Heart right ventricle (tissue), 16 donors: ENCODE data around the gene PSMB3. TPM values are rescaled to one million over a fixed set of nuclear protein-coding genes. Genes with fewer than 3 reads are reported as not detected.
A peak's percentile ranks its signal among the peaks of the same experiment; 100 is the strongest.
"Not testable (repeated sequence)": the region's sequence is repeated elsewhere in the genome, so short reads cannot be mapped to it uniquely, and the experiment has no call there.

Source experiments
- ATAC-seq, 8 donors: fragments of 200-7000 bp; cut with Tn5 transposase; one replicate each; pipeline ENCODE4 v1.9.1; 2020; ENCODE audit warnings: mild to moderate bottlenecking in 8 of 8, moderate library complexity in 8 of 8, moderate number of reproducible peaks in 1 of 8
- DNase-seq, 2 donors: peaks; one replicate each; pipeline ENCODE4 v3.0.0-alpha.2; 2020
- H3K27ac ChIP-seq, 10 donors: fragments of 200-600 bp; sonication (generic) in 2 of 10; one replicate each; pipeline versions ENCODE4 v1.5.0 to v1.8.0; 2020 to 2022; ENCODE audit warnings: mild to moderate bottlenecking in 3 of 10
- H3K27me3 ChIP-seq, 7 donors: fragments of 200-600 bp; one replicate each; pipeline ENCODE4 v1.8.0; 2021 to 2022; ENCODE audit warnings: mild to moderate bottlenecking in 2 of 7
- H3K36me3 ChIP-seq, 9 donors: fragments of 200-600 bp; sonication (generic) in 1 of 9; one replicate each; pipeline versions ENCODE4 v1.5.0 to v1.8.0; 2020 to 2022; ENCODE audit warnings: mild to moderate bottlenecking in 2 of 9
- H3K4me1 ChIP-seq, 9 donors: fragments of 200-600 bp; sonication (generic) in 1 of 9; one replicate each; pipeline versions ENCODE4 v1.5.0 to v1.8.0; 2020 to 2022; ENCODE audit warnings: mild to moderate bottlenecking in 4 of 9
- H3K4me3 ChIP-seq, 10 donors: fragments of 200-600 bp; sonication (generic) in 2 of 10; one replicate each; pipeline versions ENCODE4 v1.5.0 to v1.8.0; 2020 to 2022; ENCODE audit warnings: mild to moderate bottlenecking in 7 of 10, moderate library complexity in 2 of 10
- H3K9me3 ChIP-seq, 11 donors: fragments of 200-600 bp in 10 of 11; sonication (generic) in 2 of 11; one replicate each; pipeline versions ENCODE4 v1.5.0 to v1.8.0; 2013 to 2022; ENCODE audit warnings: mild to moderate bottlenecking in 2 of 11, control low read depth in 1 of 11, moderate library complexity in 1 of 11
- CTCF ChIP-seq, 9 donors: fragments of 200-600 bp; sonication (generic) in 2 of 9; IDR thresholded peaks; one replicate each; pipeline versions ENCODE4 v1.5.0 to v1.8.0; 2021 to 2022; ENCODE audit warnings: antibody characterized with exemption in 9 of 9, mild to moderate bottlenecking in 5 of 9, moderate library complexity in 1 of 9
- WGBS, 2 donors: extraction: QIAGEN DNeasy Blood & Tissue Kit; methylation state at CpG; one replicate each; pipeline ENCODE4 v1.1.7; 2013; ENCODE audit warnings: inconsistent platforms in 1 of 2; 5-methylcytosine and 5-hydroxymethylcytosine counted together
- intact Hi-C, 10 donors: fragments of 100-400 bp; cut with DNase I; formaldehyde crosslinking; loops; one replicate each; pipeline versions ENCODE4 v1.11.1 to v1.14.2; 2022
- polyA plus RNA-seq, 2 donors: library from polyadenylated mRNA; stranded (reverse); fragments of 200-250 nt; gene quantifications; one replicate each; pipeline ENCODE4 v1.2.3, GENCODE V29; 2013
- total RNA-seq, 10 donors: library from RNA; stranded (reverse); fragmentation: NEBNext Ultra II Directional in 3 of 10; extraction: Animal tissue kit (Norgen Biotek cat#: 25700) in 3 of 10; gene quantifications; one replicate each; pipeline versions ENCODE4 v1.2.1 to v1.2.4, GENCODE V29; 2021 to 2023
- donor health status: Arrhythmogenic right ventricular cardiomyopathy.
- donor health status: ischemic (EF 13 %, LVEDD 7.1; RV severe dilation, severe dysfunction).
- donor health status: healthy with polysubstance abuse.
- donor health status: DM: no; HTN: yes; CAD: no.
- donor health status: DM: no; HTN: no; CAD: no.
- donor health status: ischemic (EF 25% LVEDD 6.9; RV normal size, moderate dysfunction).
- donor health status: ischemic (EF 25% LVEDD 5.7; RV mildly dilated, moderate dysfunction).
- donor health status: healthy.
- donor health status: DM: yes; HTN: yes; CAD: no.
- donor health status: Ischemic cardiomyopathy.
- donor health status: ischemic (EF 35%, LVEDD 5.7; RV mildly dilated, moderate dysfunction).
- donor health status: nonischemic (EF 11% LVEDD 7.7; RV severe dilation, severe dysfunction).
- donor health status: DM: yes; HTN: yes; CAD: no.
- donor health status: PGD.
- donor health status: ischemic (EF 29% LVEDD 5.4; RV normal size, mild dysfunction).
- donor health status: nonischemic (EF 23%, LVEDD 6.1; RV moderate dilation, normal function).

The PSMB3 gene
- total and polyA plus RNA-seq, 12 donors, result 148 to 379 (median 165) TPM

GRCh38 chr17:38721802-38722201 is 30.7 kb upstream of the PSMB3 start:
- no peak for TF ChIP-seq CTCF (IDR thresholded peaks at IDR 0.05)
- Histone ChIP-seq H3K36me3 (peaks cover 0 to 89% (median 52%) of the 10 kb centered on the region in 9 donors), H3K27me3 (no peaks in the 10 kb centered on the region), H3K4me1 (peaks cover 0 to 27% (median 16%) of the 10 kb centered on the region in 9 donors), H3K27ac (peak overlapping the region in 1 of 10 donors; percentile 16), H3K4me3 (no peak overlapping the region), H3K9me3 (no peaks in the 10 kb centered on the region)
- 92 to 95% methylated on average over 9 to 16 of the region's 16 CpGs for WGBS, 2 donors
- ATAC-seq (no peak), DNase-seq (no peak)
- intact Hi-C loops, result no loop called here

GRCh38 chr17:38724337-38724988 is 28.1 kb upstream of the PSMB3 start:
- intact Hi-C loops, result loop anchor here in 1 of 10 donors (2.0 kb wide), 1 partner anchor 14 kb away; no protein-coding TSS in a partner anchor
- peaks cover 0 to 70% (median 33%) of the 10 kb centered on the region in 9 donors for H3K36me3 ChIP-seq

GRCh38 chr17:38725066-38725465 is 27.5 kb upstream of the PSMB3 start:
- DNase-seq (no peak), ATAC-seq (no peak)
- no peak overlapping the region for H3K4me3 ChIP-seq
- H3K27me3 ChIP-seq, result no peaks in the 10 kb centered on the region
- peaks cover 0 to 64% (median 28%) of the 10 kb centered on the region in 9 donors for H3K36me3 ChIP-seq
- H3K27ac ChIP-seq, result peak overlapping the region in 1 of 10 donors; percentile 3
- no peak for TF ChIP-seq CTCF (IDR thresholded peaks at IDR 0.05)
- no peaks in the 10 kb centered on the region for H3K9me3 ChIP-seq
- WGBS, 2 donors, result 68 to 72% methylated on average over 10 of the region's 10 CpGs
- intact Hi-C loops, result loop anchor here in 1 of 10 donors (2.0 kb wide), 1 partner anchor 14 kb away; no protein-coding TSS in a partner anchor
- peaks cover 0 to 44% (median 25%) of the 10 kb centered on the region in 9 donors for H3K4me1 ChIP-seq

More at GRCh38 chr17:38724337-38724988, 28.1 kb upstream of the PSMB3 start:
- ATAC-seq (peak; percentile 26 to 72 (median 49)), DNase-seq (peak in 1 of 2 donors; percentile 73)
- Histone ChIP-seq H3K27me3 (no peaks in the 10 kb centered on the region), H3K27ac (peak overlapping the region in 1 of 10 donors; percentile 3), H3K4me1 (peaks cover 0 to 40% (median 22%) of the 10 kb centered on the region in 9 donors), H3K9me3 (no peaks in the 10 kb centered on the region), H3K4me3 (no peak overlapping the region)
- 48 to 58% methylated on average over 16 of the region's 16 CpGs for WGBS, 2 donors
- no peak for TF ChIP-seq CTCF (IDR thresholded peaks at IDR 0.05)

- ATAC-seq, intact Hi-C loops, H3K9me3 ChIP-seq, DNase-seq, H3K4me3 ChIP-seq, H3K27ac ChIP-seq, H3K27me3 ChIP-seq: not testable (repeated sequence)
- 74 to 85% methylated on average over 6 to 8 of the region's 8 CpGs for WGBS, 2 donors
- H3K4me1 ChIP-seq, result peaks cover under 1 to 49% (median 31%) of the 10 kb centered on the region in 9 donors
- peaks cover 0 to 53% (median 18%) of the 10 kb centered on the region in 9 donors for H3K36me3 ChIP-seq
Observed at GRCh38 chr17:38726145-38726544, 26.4 kb upstream of the PSMB3 start.

GRCh38 chr17:38727736-38728135 is 24.8 kb upstream of the PSMB3 start:
- ATAC-seq (no peak), DNase-seq (no peak)
- Histone ChIP-seq H3K4me1 (peaks cover 7 to 53% (median 40%) of the 10 kb centered on the region in 9 donors), H3K36me3 (peaks cover 0 to 51% (median 6%) of the 10 kb centered on the region in 9 donors), H3K27me3 (no peaks in the 10 kb centered on the region), H3K9me3 (no peaks in the 10 kb centered on the region), H3K27ac (peak overlapping the region in 2 of 10 donors; percentile 91 to 93), H3K4me3 (peak overlapping the region in 1 of 10 donors; percentile 18)
- 89 to 91% methylated on average over 5 of the region's 5 CpGs for WGBS, 2 donors
- intact Hi-C loops, result loop anchor here in 1 of 10 donors (2.0 kb wide), 1 partner anchor 21 kb away; no protein-coding TSS in a partner anchor
- no peak for TF ChIP-seq CTCF (IDR thresholded peaks at IDR 0.05)
